Stimulated activated CD8-positive, alpha-beta memory T cell treated with anti-CD3 and anti-CD28 coated beads, Interleukin-7, amount 100 ng/mL, for 1 hour (primary cell): ENCODE data around the gene RBM38.

ENCODE experiments used
- DNase-seq, 2 donors: peaks; one replicate each; pipeline ENCODE4 v3.0.0-alpha.2; 2020; ENCODE audit warnings: low read depth in 2 of 2

Gene RBM38

DNA sequence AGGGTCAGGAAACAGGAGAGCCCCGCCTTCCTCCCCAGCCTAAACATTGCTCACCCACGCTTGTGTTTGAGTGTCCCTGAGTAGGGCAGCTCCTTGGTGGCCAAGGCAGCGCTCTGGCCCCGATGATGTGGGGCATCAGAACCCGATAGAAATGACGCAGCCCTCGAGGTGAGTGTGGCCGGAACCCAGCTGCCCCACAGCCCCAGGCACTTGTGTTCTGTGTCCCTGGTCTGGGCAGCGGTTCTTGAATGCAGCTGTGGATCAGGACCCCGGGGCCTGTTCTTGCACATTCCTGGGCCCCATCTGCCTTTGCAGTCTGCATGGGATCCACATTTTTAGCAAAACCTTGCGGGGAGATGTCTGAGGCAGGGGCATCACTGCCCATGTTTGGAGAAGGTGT, 12.8 kb downstream of the RBM38 start:
- DNase-seq = no peak

DNA sequence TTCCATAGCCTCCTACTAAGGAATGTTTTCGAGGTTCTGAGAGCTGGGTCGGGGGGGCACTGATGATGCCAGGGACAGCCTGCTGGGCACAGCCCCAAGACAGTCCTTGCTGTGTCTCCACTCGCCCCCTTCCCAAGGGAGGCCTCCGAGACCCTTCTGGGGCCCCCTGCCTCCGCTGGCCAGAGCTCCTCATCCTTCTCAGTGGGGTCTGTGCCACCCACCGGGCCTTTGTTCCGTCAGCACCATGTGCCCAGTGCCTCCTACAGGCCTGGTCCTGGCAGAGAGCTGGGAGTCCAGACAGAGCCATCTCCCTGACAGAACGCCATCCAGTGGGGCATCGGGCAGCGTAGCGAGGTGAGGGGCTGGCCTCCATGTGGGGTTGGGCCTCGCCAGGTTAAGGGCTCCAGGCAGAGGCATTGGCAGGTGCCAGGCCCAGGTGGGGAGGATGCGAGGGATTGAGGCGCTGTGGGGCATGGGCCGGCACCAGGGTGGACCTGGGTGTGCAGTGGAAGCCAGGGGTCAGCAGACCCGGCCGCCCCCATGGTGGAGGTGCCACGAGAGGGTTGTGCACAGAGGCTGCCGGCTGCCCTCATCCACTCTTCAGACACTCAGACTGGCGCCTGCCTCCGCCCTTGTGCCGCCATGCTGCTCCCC, 13.3 kb downstream of the RBM38 start:
- DNase-seq = no peak

DNA sequence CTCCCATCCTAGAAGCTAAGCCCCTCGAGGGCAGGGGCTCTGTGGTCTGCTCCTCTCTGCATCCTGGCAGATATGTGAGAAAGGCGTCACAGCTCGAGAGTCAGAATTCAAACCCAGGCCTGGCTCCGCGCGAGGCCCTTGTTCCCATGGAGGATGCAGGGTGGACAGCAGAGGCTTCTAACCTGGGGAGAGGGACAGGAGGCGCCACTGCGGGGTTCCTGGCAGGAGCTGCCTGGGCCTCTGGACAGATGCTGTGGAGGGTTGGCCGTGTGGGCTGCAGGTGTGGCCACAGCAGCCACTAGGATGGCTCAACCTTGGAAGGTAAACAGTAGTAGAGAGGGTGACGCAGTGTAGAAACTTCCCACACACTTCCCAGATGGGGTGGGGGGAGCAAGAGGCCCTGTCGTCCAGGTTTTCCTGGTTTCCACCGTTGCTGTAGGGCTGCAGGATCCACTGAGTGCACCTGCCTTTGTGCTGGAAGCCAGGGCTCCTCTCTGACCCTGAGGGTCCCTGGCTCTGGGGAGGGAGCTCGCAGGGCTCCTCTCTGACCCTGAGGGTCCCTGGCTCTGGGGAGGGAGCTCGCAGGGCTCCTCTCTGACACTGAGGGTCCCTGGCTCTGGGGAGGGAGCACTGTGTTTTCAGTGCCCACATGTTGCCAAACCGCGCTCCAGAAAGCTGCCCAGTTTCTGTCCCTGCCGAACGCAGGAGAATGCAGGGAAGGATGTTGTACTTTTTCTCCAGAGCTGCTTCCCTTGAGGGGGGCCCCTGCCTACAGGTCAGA, 14.2 kb downstream of the RBM38 start:
- no peak for DNase-seq

DNA sequence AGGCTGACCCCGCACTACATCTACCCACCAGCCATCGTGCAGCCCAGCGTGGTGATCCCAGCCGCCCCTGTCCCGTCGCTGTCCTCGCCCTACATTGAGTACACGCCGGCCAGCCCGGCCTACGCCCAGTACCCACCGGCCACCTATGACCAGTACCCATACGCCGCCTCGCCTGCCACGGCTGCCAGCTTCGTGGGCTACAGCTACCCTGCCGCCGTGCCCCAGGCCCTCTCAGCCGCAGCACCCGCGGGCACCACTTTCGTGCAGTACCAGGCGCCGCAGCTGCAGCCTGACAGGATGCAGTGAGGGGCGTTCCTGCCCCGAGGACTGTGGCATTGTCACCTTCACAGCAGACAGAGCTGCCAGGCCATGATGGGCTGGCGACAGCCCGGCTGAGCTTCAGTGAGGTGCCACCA, 16.4 kb downstream of the RBM38 start:
- no peak for DNase-seq

DNA sequence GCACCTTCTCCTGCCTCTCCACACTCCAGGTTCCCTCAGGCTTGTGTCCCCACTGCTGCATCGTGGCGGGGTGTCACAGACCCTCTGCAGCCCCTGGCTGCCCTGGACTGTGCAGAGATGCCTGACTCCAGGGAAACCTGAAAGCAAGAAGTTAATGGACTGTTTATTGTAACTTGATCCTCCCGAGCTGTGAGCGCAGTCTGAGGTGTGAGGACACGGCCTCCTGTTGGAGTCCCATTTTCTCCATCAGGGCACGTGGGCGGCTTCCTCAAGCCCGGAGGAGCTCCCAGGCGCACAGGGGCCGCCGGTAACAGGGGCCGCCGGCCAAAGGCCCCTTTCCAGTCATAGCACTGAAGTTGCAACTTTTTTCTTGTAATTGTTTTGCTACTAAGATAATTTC, 16.9 kb downstream of the RBM38 start:
- no peak for DNase-seq

DNA sequence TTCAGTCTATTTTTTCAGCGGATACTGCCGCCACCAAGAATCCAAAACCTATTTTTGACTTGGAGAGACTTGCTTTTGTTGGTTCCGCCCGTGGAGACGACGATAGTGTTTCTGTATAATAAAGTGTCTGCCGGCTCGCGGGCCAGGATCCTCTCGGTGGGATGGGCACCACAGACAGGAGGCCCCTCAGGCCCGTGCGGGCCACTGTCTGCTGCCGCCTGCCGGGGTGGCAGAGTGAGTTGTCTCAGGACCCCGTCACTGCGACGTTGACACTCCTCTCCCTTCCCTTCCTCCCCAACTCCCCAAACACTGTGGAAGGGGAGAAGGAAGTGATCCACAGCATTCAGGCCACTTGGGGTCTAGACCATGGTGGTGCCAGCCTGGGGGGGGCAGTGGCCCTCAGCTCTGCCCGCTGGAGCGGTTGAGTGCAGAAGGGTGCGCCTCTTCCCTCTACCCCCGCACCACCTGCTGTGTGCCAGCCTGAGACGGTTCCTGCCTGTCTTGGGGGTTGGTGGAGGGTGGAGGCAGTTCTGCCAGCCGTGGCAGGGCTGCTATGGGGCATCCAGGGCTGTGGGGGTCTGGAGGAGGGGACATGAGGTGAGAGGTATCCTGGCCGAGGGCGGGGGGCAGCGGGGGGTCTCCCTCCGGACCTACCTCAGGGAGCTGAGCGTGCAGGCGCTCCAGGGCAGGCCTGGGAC, 17.5 kb downstream of the RBM38 start:
- DNase-seq = no peak

DNA sequence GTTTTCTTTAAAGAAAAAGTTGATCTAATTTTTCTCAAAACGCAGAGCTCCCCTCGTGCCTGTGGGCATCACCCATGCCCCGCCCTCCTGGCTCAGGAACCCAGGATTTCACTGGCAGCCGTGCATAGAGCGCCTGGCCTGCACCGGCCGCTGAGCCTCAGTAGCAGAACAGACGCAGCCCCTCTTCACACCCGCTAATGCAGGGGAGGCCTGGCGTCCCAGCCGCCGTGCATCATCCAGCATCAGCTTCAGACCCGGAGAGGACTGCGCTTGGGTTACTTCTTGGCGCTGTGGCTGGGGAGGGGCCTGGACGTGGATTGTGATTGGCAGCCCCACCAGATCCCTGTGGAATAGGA, 18.1 kb downstream of the RBM38 start:
- DNase-seq = no peak

DNA sequence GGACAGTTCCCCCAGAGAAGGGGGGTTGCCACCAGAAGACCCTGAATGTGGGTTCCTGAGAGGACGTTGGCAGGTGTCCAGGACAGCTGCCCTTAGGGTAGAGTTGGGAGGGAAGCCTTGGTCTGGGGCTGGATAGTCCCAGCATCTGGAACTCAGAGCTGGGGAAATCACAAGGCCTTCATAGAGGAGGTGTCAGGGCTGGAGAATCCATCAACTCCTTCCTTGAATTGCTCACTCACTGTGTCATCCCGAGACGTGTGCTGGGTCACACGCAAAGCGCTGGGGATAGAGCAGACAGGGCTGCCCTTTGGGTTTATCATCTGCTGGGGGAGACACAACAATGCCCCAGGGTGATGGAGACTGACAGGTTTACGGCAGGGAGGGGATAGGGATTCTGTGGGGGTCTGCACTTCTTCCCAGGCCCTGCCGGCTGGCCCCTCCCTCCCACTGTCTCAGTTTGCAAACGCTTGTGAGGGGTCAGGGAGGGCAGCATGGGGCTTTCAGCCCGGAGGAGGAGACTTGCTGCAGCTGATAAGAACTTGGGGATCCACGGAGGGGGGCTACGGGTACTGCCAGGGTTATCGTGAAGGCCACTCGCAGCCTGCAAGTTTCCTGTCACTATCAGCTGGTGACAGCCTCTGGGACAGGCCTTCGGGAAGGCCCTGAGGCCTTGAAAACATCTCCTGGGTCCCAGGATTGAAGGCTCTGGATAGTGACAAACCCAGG, 18.6 kb downstream of the RBM38 start:
- no peak for DNase-seq

DNA sequence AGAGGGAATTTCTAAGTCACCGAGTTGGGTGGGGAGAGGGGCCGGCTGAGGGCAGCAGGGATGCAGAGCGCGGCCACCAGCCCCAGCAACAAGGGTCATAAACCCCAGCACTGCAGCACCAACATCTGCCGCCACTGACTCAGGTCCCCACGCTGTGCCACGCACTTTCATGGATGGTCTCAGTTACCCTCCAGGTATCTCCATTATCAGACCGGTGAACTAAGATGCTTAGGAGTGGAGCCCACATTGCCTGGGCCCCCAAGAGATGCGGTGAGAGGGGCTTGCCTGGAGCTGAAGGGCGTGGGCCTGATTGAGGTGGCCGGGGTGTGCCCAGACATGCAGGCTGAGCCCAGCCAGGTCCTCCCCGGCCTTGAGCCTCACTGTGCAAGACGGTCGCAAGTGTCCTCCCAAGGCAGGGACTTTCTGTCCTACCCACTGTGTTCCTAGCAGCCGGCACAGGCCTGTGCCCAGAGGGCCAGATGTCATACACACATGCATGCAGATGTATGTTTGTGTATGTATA, 19.3 kb downstream of the RBM38 start:
- no peak for DNase-seq

DNA sequence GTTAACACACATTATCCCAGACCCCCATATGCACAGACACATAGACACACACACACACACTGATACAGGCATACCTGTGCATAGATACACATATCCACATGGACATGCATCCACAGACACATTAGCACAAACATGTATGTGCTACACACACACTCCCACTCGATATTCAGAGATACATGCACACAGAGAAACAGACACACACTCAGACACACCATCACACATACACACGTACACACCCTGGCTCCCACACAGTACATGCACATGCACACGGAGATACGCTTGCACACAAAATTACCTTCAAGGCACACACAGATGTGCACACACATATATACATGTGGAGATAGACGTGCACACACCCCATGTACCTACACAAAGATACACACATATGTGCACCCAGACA, 19.7 kb downstream of the RBM38 start:
- no peak for DNase-seq

DNA sequence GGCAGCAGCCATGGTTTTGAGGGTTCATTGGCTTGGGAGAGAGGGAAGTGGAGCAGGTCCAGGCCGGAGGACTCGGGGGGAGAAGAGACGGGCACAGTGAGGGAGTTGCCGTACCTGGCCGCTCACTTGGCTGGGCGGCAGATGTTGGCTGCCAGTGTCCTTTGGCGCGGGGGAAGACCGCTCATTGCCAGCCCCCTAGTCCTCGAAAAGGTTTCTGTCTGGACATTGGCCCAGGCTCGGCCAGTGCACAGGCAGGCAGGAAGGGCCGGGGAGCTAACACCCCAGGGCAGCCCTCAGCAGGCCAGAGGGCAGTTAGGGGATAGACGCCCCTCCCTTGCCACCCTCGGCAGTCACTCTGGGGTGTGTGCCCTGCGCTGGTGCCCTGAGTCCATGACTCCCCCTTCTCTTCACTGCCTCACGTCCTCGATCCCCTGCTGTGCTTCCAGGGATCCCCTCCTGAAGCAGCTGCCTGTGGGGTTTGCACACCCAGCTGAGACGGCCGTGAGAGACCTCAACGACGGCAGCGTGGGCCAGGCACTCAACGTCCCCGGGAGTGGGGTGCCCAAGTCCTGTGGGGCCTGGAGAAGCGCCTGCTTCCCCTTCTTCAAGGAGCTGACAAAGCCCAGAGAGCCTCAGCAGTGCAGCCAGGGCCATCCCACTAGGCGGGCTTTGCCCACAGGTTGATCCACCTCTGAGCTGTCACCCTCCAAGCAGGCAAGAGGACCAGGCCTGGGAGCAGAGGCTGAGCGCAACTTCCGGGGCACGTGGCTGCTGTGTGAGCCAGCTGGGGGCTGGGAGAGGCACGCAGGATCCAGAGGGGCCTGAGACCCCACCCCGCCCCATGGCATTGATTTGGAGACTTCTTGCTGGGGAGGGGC, 20.4 kb downstream of the RBM38 start:
- no peak for DNase-seq

DNA sequence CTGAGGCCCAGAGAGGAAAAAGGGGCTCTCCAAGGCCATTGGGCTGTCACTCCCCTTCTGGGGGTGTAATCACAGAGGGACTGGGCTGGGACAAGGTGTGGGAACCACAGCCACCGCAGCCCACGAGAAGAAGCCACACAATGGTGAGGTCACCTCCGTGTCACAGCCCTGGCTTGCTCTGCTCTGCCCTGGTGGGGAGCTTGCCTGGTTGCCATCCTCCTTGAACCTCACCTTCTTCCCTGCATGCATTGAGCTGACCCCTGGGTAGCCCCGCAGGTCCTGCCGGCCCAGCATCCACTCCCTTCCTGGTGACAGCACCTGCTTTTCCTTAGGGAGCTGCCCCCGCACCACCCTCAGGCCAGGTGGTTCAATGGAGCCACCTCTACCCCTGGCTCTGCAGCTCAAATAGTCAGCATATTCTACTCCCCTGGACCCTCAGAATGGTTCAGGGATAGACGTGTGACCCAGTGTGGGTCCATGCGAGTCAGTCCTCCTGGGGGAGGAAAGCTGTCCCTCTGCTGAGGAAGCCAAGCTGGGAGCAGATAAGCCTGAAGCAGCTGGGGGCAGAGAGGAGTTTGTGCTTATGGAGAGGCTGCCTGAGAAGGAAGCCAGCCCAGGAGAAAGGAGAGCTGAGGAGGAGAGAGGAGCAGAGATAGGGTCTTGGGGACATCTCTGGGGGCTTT, 21.3 kb downstream of the RBM38 start:
- no peak for DNase-seq

DNA sequence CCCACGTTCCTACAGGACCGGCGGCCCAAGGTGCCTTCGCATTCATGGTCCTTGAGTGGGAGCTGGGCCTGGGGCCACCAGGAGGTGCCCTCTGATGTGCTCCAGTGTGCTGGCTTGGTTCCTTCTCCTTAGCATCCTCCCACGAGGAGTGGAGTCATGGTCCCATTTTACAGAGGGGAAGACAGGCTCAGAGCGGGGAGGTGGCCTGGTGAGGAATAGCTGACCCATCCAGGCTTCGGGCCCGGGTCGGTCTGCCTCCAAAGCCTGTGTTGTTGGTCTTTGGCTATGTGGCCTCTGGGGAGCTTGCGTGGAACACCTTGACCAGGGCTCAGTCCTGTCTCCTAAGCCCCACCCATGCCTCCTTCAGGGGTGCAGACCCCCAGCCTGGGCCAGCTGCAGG, 22.8 kb downstream of the RBM38 start:
- DNase-seq = no peak

DNA sequence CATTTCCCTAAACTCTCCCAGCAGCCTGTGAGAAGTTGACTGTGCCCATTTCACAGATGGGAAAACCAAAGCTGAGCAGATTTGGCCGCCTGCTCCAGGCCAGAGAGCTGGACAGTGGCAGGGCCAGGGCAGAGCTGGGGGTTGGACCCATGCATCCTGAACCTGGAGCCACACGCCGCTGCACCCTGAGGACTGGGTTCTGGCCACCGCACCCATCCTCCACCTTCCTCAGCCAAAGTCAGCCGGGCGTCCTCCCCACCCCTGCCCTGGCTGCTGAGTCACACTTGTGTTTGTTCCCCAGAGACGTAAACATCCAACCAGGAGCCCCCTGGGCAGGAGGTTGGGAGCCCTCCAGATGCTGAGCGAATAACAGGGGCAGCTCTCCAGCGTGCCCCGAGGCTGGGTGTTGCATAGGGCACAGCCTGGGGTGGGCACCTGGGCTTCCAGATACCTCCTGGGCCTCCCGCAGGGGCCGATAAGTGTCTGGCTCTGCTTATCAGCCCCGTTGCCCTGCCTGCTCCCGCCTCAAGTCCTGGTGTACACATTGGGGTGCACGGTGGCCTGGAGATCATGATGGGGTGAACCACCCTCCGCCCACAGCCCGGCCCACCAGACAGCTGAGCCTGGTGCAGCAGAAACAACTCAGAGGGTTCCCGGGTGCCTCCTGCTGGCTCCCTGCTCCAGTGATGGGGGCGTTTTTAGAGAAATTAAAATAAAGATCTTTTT, 23.8 kb downstream of the RBM38 start:
- no peak for DNase-seq

DNA sequence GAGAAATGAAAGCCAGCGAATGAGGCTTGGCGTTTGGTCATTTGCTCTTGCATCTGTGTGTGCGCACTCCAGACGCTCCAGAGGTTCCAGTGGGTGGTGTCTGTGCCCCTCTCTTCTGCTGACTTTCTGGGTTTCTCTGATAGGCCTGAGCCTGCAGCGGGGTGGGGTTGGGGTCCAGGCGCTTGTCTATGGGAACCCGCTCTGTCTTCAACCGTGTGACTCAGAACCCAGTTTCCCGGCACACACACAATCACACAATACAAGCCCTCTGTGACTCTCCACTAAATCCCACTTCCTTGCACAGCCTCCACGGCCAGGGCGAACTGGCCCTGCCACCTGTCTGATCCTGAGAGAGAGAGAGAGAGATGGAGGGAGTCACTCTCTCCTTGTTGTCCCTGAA, 24.6 kb downstream of the RBM38 start:
- DNase-seq = no peak

DNA sequence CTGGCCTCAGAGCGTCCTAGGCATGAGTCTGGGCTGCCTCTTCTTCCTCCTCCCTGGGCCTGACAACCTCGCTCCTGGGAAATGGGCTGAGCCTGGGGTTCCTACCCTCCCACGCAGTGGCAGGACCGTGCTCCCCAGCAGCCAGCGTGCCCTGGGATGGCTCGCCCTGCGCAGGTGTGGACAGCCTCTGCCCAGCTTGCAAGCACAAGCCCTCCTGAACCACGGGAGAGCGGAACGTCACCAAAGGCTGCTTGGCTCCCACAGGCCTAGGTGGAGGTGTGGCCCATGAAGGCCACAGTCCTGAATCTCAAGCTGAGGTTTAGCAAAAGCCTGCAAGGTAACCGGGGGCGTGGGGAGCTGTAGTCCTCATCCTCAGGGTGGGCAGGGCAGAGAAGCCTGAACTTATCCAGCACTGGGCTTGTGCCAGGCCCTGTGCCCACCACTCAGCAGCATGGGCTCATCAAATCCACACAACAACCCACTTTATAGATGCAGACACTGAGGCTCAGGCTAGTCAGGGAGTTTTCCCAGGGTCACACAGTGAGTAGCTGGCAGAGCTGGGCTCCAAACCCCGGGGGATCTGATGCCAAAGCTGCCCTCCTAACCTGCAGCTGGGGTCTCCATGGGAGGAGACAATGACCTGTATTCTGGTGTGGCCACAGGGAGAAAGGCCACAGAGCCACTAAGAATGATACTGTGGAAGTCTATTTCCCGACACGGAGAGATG, 25.3 kb downstream of the RBM38 start:
- no peak for DNase-seq

DNA sequence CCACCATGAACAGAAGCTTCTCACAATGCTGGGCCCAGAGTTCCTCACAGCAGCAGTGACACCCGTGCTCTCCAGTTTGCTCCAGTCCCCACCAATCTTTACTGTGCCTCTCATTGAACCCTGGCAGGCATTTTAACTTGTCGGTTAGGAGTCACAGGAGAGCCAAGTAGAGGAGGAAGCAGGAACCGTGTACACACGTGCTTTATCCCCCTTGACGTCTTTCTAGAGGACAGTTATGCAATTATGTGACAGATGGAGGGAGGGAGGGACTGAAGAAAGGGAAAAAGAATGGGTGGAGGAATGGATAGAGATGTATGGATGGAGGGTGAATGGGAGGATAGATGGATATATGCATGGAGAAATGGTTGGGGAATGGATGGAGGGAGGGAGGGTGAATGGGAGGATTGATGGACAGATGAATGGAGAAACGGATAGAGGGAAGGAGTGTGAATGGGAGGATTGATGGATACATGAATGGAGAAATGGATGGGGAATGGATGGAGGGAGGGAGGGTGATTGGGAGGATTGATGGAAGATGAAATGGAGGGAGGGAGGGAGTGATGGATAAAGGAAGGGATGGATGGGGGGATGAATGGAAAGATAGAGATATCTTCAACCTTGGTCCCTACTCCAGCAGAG, 26.0 kb downstream of the RBM38 start:
- no peak for DNase-seq

DNA sequence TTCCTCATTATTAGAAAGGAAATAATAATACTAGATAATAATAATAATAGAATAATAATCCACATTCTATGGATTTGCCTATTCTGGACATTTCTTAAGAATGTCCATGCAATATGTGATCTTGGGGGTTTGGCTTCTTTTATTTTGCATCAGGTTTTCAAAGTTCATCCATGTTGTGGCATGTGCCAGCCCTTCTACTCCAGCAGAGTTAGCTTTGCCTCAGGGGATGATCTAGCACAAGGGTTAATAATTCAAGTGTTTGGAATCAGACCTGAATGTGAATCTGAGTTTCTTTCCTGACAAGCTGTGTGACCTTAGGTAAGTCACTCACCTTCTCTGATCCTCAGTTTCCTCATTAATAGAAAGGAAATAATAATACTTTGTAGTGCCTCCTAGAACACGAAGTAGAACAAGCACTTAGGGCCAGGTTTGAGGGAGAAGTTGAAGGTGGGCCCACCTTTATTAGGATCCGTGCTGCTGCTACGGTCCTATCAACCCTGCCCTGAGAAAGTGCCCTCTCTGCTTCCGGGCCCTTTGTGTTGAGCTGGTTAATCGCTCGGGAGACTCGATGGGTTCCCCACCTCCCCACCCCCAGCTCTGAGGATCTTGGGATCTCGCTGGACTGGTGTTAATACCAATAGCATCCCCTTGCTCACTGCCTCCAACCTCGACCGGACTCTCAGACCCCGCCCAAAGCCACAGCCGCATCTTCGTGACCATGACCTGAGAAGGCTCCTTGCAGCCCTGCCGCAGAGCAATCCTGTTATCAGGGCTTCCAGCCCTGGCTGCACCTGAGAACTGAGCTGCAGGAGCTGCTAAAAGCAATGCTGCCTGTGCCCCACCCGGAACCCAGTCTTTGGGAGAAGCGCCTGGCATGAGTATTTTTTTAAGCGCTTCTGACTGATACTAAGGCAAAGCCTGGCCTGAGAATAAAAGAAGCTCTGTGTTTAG, 26.9 kb downstream of the RBM38 start:
- DNase-seq = no peak
